ENCODE measurements around the gene FAF2. TPM values are rescaled to one million over a fixed set of nuclear protein-coding genes. Genes with fewer than 3 reads are reported as not detected.
A peak's percentile ranks its signal among the peaks of the same experiment; 100 is the strongest.

FAF2 gene
- total RNA-seq, 1 experiment from 2014 or later: 32.9 TPM

DNA sequence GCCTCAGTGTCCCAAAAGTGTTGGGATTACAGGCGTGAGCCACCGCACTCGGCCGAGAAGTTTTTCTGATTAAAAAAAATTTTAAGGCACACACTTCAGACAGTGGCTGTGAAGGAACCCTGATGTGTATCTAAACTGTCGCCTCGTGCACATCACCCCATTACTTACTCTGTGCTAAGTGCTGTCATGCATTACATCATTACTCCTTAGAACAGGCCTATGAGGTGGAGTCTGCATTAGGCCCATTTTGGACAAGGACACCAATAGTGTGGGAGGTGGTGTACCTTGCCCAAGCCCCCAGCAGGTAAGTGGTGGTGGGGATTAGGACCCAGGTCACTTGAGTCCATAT is 97.2 kb downstream of the FAF2 start (continued):
- TF ChIP-seq ZNF671 (CRISPR knock-in tag; IDR thresholded peaks at IDR 0.05) (no peak), CBFB (CRISPR knock-in tag; IDR thresholded peaks at IDR 0.05; ENCODE audit: low read depth) (no peak), TP53 (CRISPR knock-in tag; IDR thresholded peaks at IDR 0.05) (no peak), ZNF396 (CRISPR knock-in tag; IDR thresholded peaks at IDR 0.05; ENCODE audit: borderline replicate concordance) (no peak), ESRRA (CRISPR knock-in tag; IDR thresholded peaks at IDR 0.05; ENCODE audit: borderline replicate concordance) (no peak), FOXJ3 (CRISPR knock-in tag; IDR thresholded peaks at IDR 0.05; ENCODE audit: borderline replicate concordance) (no peak), KAT7 (CRISPR knock-in tag; IDR thresholded peaks at IDR 0.05; ENCODE audit: borderline replicate concordance) (no peak), ZNF138 (CRISPR knock-in tag; conservative IDR thresholded peaks at IDR 0.05) (no peak)
- TF ChIP-seq, protein P1, sequence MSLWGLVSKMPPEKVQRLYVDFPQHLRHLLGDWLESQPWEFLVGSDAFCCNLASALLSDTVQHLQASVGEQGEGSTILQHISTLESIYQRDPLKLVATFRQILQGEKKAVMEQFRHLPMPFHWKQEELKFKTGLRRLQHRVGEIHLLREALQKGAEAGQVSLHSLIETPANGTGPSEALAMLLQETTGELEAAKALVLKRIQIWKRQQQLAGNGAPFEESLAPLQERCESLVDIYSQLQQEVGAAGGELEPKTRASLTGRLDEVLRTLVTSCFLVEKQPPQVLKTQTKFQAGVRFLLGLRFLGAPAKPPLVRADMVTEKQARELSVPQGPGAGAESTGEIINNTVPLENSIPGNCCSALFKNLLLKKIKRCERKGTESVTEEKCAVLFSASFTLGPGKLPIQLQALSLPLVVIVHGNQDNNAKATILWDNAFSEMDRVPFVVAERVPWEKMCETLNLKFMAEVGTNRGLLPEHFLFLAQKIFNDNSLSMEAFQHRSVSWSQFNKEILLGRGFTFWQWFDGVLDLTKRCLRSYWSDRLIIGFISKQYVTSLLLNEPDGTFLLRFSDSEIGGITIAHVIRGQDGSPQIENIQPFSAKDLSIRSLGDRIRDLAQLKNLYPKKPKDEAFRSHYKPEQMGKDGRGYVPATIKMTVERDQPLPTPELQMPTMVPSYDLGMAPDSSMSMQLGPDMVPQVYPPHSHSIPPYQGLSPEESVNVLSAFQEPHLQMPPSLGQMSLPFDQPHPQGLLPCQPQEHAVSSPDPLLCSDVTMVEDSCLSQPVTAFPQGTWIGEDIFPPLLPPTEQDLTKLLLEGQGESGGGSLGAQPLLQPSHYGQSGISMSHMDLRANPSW (CRISPR knock-in tag; conservative IDR thresholded peaks at IDR 0.05; ENCODE audit: low read depth): no peak
- TF ChIP-seq, protein P2, sequence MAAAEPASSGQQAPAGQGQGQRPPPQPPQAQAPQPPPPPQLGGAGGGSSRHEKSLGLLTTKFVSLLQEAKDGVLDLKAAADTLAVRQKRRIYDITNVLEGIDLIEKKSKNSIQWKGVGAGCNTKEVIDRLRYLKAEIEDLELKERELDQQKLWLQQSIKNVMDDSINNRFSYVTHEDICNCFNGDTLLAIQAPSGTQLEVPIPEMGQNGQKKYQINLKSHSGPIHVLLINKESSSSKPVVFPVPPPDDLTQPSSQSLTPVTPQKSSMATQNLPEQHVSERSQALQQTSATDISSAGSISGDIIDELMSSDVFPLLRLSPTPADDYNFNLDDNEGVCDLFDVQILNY (CRISPR knock-in tag; IDR thresholded peaks at IDR 0.05): no peak
- TF ChIP-seq, protein P3, sequence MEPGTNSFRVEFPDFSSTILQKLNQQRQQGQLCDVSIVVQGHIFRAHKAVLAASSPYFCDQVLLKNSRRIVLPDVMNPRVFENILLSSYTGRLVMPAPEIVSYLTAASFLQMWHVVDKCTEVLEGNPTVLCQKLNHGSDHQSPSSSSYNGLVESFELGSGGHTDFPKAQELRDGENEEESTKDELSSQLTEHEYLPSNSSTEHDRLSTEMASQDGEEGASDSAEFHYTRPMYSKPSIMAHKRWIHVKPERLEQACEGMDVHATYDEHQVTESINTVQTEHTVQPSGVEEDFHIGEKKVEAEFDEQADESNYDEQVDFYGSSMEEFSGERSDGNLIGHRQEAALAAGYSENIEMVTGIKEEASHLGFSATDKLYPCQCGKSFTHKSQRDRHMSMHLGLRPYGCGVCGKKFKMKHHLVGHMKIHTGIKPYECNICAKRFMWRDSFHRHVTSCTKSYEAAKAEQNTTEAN (CRISPR knock-in tag; IDR thresholded peaks at IDR 0.05): no peak
- TF ChIP-seq, protein P4, sequence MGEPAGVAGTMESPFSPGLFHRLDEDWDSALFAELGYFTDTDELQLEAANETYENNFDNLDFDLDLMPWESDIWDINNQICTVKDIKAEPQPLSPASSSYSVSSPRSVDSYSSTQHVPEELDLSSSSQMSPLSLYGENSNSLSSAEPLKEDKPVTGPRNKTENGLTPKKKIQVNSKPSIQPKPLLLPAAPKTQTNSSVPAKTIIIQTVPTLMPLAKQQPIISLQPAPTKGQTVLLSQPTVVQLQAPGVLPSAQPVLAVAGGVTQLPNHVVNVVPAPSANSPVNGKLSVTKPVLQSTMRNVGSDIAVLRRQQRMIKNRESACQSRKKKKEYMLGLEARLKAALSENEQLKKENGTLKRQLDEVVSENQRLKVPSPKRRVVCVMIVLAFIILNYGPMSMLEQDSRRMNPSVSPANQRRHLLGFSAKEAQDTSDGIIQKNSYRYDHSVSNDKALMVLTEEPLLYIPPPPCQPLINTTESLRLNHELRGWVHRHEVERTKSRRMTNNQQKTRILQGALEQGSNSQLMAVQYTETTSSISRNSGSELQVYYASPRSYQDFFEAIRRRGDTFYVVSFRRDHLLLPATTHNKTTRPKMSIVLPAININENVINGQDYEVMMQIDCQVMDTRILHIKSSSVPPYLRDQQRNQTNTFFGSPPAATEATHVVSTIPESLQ (CRISPR knock-in tag; IDR thresholded peaks at IDR 0.05): no peak

DNA sequence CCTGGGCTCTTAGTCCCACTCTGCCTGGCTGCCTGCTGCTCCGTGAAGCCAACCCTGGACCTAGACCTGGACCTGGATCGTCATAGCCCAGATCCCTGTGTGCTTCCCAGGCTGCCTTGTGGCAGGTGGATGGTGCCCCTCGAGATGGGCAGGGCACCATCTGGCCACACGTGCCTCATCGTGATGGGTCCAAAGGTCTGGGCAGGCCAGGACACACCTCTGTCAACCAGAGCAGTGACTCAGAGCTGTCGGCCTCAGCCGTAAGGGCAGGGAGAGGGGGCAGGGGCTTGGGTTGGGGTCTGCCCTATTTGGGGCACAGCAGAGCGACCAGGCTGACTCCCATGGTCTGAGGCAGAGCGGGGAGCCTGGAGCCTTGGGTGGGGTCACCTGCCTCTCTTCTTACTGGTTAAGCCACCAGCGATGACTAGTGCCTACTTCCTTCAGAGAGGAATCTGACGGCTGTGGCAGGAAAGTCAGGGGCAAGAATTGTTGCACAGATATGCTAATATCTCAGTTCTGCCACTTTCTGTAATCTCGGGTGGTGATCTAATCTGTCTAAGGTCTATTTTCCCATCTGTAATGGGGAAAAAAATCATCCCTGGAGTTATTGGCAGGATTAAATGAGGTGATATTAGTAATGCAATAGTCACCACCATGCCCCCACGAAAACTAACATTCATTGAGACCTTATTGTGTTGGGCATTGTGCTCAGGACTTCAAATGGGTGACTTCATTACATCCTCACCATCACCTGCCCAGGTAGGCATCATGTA is 97.7 kb downstream of the FAF2 start:
- Mint-ChIP-seq H3K4me3 (no peak overlapping the region), H3K9me3 (no peaks in the 10 kb centered on the region), H3K27me3 (ENCODE audit: low read depth) (no peaks in the 10 kb centered on the region), H3K4me1 (peaks cover 27% of the 10 kb centered on the region), H3K27ac (no peak overlapping the region), H3K36me3 (no peaks in the 10 kb centered on the region)
- POLR2A ChIA-PET: interaction anchor here (0.7 kb wide), 1 partner anchor 8 kb away, joined by 3 read pairs; the partner anchor contains the start of gene RNF44
- no peak for ATAC-seq
- TF ChIP-seq SOX15 (CRISPR knock-in tag; IDR thresholded peaks at IDR 0.05) (no peak), GTF2I (CRISPR knock-in tag; conservative IDR thresholded peaks at IDR 0.05) (no peak), GABPB1 (CRISPR knock-in tag; IDR thresholded peaks at IDR 0.05) (peak; percentile 51; the same call in 1 of the 2 replicates)
- CTCF ChIA-PET: no interaction called here
- no peak for DNase-seq (ENCODE audit: low spot score)

DNA sequence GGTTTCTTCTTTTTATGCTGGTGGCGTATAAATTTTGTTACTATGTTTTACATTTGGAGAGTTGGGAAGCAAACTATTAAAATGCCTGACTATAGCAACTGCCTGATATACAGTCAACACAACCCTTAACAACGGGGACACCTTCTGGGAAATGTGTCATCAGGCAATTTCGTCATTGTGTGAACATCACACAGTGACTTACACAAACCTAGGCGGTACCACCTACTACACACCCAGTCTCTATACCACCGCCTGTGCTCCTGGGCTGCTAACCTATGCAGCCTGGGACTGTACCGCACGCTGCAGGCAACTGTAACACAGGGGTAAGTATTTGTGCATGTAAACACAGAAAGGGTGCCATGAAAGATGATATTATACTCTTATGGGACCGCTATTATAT is 99.6 kb downstream of the FAF2 start:
- Mint-ChIP-seq H3K36me3 (no peaks in the 10 kb centered on the region), H3K4me1 (peaks cover 15% of the 10 kb centered on the region), H3K4me3 (no peak overlapping the region), H3K9me3 (no peaks in the 10 kb centered on the region), H3K27me3 (ENCODE audit: low read depth) (no peaks in the 10 kb centered on the region; the same call in 1 of the 2 replicates), H3K27ac (no peak overlapping the region; the same call in 1 of the 2 replicates)
- TF ChIP-seq, protein P5, sequence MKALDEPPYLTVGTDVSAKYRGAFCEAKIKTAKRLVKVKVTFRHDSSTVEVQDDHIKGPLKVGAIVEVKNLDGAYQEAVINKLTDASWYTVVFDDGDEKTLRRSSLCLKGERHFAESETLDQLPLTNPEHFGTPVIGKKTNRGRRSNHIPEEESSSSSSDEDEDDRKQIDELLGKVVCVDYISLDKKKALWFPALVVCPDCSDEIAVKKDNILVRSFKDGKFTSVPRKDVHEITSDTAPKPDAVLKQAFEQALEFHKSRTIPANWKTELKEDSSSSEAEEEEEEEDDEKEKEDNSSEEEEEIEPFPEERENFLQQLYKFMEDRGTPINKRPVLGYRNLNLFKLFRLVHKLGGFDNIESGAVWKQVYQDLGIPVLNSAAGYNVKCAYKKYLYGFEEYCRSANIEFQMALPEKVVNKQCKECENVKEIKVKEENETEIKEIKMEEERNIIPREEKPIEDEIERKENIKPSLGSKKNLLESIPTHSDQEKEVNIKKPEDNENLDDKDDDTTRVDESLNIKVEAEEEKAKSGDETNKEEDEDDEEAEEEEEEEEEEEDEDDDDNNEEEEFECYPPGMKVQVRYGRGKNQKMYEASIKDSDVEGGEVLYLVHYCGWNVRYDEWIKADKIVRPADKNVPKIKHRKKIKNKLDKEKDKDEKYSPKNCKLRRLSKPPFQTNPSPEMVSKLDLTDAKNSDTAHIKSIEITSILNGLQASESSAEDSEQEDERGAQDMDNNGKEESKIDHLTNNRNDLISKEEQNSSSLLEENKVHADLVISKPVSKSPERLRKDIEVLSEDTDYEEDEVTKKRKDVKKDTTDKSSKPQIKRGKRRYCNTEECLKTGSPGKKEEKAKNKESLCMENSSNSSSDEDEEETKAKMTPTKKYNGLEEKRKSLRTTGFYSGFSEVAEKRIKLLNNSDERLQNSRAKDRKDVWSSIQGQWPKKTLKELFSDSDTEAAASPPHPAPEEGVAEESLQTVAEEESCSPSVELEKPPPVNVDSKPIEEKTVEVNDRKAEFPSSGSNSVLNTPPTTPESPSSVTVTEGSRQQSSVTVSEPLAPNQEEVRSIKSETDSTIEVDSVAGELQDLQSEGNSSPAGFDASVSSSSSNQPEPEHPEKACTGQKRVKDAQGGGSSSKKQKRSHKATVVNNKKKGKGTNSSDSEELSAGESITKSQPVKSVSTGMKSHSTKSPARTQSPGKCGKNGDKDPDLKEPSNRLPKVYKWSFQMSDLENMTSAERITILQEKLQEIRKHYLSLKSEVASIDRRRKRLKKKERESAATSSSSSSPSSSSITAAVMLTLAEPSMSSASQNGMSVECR (CRISPR knock-in tag; IDR thresholded peaks at IDR 0.05; ENCODE audit: borderline replicate concordance): no peak
- TF ChIP-seq ESRRA (CRISPR knock-in tag; IDR thresholded peaks at IDR 0.05; ENCODE audit: borderline replicate concordance): no peak
- TF ChIP-seq NFATC4 (CRISPR knock-in tag; IDR thresholded peaks at IDR 0.05): no peak
- peak; percentile 88 for TF ChIP-seq GABPB1 (CRISPR knock-in tag; IDR thresholded peaks at IDR 0.05)
- ATAC-seq (no peak), DNase-seq (ENCODE audit: low spot score) (no peak)
- POLR2A ChIA-PET: interaction anchor here (1.0 kb wide), 2 partner anchors 10 to 11 kb away, joined by 3 read pairs; partner anchors contain the start of gene RNF44
- CTCF ChIA-PET: interaction anchor here (1.2 to 1.3 kb wide), 2 partner anchors 10 to 100 kb away, joined by 5 read pairs; no protein-coding TSS in a partner anchor
